ENCODE measurements around the gene SLC4A5. TPM values are rescaled to one million over a fixed set of nuclear protein-coding genes. Genes with fewer than 3 reads are reported as not detected.

Gene SLC4A5
- total RNA-seq, 1 donor from 2014 or later: 2.2 TPM

- DNase-seq: no peak
Observed at GRCh38 chr2:74314107-74314506, 29.1 kb downstream of the SLC4A5 start.

- no peak for DNase-seq
Observed at GRCh38 chr2:74313497-74313896, 29.7 kb downstream of the SLC4A5 start.

- DNase-seq: no peak
Observed at GRCh38 chr2:74312913-74313312, 30.3 kb downstream of the SLC4A5 start.

- no peak for DNase-seq
Observed at GRCh38 chr2:74307720-74308119, 35.5 kb downstream of the SLC4A5 start.

- DNase-seq: no peak
Observed at GRCh38 chr2:74304332-74305148, 38.7 kb downstream of the SLC4A5 start.

- no peak for DNase-seq
Observed at GRCh38 chr2:74302865-74303264, 40.4 kb downstream of the SLC4A5 start.

GRCh38 chr2:74301262-74301661, 42.0 kb downstream of the SLC4A5 start:
- DNase-seq: no peak

GRCh38 chr2:74300506-74300905, 42.7 kb downstream of the SLC4A5 start:
- DNase-seq: no peak

GRCh38 chr2:74297950-74298349, 45.3 kb downstream of the SLC4A5 start:
- DNase-seq: no peak

- DNase-seq: no peak
Observed at GRCh38 chr2:74297391-74297790, 45.8 kb downstream of the SLC4A5 start.

- no peak for DNase-seq
Observed at GRCh38 chr2:74293191-74293991, 49.8 kb downstream of the SLC4A5 start.

GRCh38 chr2:74292751-74293150, 50.5 kb downstream of the SLC4A5 start:
- no peak for DNase-seq

GRCh38 chr2:74291886-74292621, 51.2 kb downstream of the SLC4A5 start:
- DNase-seq: no peak

GRCh38 chr2:74291218-74291544, 52.0 kb downstream of the SLC4A5 start:
- no peak for DNase-seq

- no peak for DNase-seq
Observed at GRCh38 chr2:74290466-74291217, 52.6 kb downstream of the SLC4A5 start.

GRCh38 chr2:74290066-74290465, 53.1 kb downstream of the SLC4A5 start:
- DNase-seq: no peak

- DNase-seq: no peak
Observed at GRCh38 chr2:74286725-74287124, 56.5 kb downstream of the SLC4A5 start.

- DNase-seq: no peak
Observed at GRCh38 chr2:74281141-74281975, 61.9 kb downstream of the SLC4A5 start.

GRCh38 chr2:74278694-74279093, 64.5 kb downstream of the SLC4A5 start:
- no peak for DNase-seq

- no peak for DNase-seq
Observed at GRCh38 chr2:74278176-74278575, 65.0 kb downstream of the SLC4A5 start.

- DNase-seq: no peak
Observed at GRCh38 chr2:74275228-74275627, 68.0 kb downstream of the SLC4A5 start.
